Muscle of arm (tissue), 12 donors: Measurements from ENCODE around the gene TMEM134. TPM values are rescaled to one million over a fixed set of nuclear protein-coding genes. Genes with fewer than 3 reads are reported as not detected.

Experiments
- DNase-seq: peaks from one replicate; pipeline ENCODE4 v3.0.0-alpha.2; 2013
- polyA plus RNA-seq, 12 donors: library from polyadenylated mRNA; unstranded; fragments of 120-200 nt; gene quantifications; one replicate each; pipeline ENCODE4 v1.2.1, GENCODE V29; 2013; ENCODE audit not compliant: insufficient read length in 12 of 12

The TMEM134 gene
- polyA plus RNA-seq, 12 donors, result 35.2 to 73.5 (median 46.2) TPM; not detected in 1

DNA sequence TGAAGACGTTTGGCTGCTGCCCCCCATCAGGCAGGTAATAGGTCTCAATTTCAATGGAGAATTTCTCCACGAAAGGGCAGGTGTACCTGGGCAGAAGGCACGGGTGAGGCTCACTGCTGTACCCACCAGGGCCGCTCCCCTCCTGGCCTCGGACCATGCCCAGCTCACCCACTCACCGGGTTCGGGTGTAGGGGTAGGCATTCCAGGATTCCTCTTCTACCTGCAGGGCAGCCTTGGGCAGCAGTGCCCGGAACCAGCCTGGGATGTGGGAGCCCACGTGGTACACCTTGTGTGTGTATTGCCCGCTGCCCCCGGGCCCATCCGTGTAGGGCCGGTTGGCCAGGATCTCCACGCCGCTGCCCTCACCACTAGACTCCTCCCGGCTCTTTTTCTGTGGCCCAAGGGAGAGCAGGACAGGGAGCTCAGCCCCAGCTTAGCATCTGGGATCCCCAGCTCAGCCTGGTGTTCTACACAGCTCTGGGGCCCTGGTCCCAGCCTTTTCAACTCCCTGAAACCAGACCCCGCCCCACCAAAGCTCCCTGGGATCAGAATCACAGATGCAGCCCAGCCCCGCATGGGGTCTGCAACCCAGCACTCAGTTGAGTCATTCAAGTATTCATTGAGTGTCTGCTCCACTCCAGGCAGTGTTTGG is 33.4 kb upstream of the TMEM134 start:
- DNase-seq, result no peak

DNA sequence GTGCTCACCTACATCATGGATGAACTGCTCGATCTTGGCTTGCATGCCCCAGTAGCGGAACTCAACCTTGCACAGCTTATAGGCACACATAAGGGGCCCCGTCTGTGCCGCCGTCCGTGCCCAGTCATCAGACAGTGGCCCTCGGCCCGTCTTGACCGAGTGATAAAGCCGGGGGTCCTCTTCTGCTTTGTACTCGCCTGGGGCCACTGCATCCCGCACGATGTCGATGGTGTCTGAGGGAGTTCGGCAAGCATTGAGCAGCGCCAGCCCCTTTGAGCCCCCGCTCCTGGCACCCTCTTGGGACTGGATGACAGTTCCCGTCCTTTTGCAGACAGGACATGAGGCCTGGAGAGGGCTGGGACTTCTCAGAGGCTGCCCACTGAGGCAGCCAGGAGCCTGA is 32.8 kb upstream of the TMEM134 start:
- DNase-seq, result no peak

DNA sequence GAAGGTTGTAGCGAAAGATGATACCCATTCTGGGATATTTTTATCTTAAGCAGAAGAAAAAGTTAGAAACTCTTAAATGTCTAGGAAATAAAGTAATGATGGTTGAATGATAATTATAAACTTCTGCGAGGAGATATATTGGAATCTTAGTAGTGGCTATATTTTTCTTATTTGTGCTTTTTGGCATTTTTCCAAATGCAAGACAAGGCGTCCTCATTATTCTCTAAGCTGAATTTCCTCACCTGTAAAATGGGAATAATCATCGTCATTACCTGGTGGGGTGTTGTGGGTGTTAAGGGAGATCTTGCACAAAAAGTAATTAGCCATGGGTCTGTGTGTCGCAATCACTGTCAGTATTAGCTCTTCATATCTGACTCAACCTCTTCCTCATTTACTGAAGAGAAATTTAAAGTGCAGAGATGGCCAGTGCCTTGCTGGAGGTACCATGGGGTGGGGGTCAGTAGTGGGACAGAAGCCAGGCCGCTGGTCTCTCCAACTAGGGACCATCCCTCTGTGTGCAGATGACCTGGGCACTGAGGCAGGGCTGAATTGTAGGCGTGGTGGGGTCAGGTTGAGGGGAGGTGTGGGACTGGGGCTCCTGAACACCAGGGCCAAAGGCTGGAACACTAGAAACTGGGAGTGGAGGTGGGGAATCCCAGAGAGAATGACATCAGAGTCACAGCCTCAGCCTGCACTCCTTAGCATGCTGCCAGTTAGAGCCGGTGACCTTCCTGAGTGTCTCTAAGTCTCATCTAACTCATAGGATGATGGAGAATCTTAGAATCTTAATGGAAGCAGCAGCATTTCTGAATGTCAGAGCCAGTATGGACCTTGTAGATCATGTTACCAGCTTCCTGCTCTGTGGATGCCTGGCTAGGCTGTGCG is 32.0 kb upstream of the TMEM134 start:
- no peak for DNase-seq

DNA sequence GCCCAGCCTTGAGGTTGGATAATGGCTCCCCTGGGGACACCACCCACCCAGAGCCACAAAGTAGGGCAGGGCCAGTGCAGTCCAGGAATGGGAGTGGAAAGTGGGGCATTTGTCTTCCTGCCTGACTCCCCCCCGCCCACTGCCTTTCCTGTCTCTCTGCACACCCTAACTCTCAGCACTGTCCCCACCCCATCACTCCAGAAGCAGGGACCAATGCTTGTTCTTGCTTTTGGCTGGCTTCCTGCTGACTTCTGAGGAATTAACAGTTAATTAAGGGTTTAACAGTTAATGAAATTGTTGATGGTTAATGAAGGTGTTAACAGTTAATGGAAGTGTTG is 31.4 kb upstream of the TMEM134 start:
- DNase-seq, result no peak

DNA sequence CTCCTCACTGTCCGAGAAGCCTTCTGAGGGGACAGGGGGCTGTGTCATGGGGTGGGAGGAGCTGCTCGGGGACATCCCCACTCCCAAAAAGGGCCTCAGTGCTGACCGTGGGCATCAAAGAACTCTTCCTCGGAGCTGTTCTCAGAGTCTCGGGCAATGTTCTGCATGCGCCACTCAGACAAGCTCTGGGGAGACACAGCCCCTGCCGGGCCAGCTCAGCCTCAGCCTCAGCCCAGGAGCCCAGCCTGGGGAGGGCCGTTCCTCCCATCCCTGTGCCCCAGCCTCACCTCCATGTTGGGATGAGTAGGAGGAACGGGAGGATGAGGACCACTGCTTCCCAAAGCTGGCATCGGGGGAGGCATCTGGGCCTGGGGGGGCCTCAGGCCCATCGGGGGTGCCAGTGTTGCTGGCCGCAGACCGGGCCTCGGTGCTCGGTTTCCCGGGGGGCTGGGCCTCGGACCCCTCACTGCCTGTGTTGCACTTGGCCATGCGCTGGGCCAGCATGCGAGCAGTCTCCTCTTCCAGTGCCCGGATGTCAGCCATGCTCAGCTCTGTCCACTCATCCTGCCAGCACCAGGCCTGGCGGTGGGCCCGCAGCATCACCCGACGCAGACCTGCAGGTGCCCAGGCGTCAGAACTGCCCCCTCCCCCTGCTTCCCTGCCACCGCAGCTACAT is 30.9 kb upstream of the TMEM134 start:
- DNase-seq, result no peak

DNA sequence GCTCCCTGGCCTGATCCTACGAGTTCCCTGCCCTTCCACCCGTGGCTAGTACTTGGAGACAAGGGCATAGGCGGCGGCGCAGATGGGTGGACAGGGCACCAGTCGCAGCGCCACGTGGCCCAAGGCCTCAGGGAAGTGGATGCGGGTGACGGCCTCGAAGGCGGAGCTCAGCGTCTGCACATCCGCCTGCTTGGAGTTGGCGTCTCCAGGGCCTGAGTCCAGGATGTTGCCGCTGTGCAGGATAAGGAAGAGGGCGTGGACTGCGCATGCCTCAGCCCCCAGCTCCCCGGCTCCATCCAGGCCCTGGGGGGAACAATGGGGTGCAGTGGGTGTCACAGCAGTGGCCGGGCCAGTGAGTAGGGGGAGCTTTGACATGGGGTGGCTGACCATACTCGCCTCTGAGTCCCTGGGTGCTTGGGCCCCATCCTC is 29.5 kb upstream of the TMEM134 start:
- DNase-seq, result no peak

DNA sequence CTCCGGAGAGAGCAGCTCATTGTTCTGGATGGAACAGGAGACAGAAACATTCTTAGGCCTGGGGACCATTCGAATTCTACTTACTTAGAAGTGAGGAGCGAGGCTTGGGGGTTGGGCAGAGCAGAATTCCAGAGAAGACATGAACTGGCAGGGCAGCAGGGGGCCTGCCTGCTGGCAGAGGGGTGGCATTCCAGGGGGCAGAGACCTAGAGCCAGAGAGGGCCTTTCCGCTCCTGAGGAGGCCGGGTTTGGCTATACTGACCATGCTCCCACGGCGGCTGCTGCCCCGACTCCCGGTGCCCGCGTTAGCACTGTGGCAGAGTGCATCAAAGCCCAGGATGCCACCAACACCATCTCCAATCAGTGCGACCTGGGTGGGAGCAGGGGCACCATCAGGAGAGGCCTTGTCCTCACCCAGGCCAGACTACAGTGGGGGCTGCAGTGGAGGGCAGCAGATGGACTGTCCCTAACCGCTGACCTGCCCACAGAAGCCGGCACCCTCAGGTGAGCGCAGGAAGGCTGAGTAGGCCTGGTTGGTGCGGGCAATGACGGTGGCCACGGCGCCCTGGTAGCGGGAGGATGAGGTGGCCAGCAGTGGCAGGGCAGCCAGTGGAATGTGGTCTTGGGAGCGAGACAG is 28.7 kb upstream of the TMEM134 start:
- DNase-seq, result no peak

DNA sequence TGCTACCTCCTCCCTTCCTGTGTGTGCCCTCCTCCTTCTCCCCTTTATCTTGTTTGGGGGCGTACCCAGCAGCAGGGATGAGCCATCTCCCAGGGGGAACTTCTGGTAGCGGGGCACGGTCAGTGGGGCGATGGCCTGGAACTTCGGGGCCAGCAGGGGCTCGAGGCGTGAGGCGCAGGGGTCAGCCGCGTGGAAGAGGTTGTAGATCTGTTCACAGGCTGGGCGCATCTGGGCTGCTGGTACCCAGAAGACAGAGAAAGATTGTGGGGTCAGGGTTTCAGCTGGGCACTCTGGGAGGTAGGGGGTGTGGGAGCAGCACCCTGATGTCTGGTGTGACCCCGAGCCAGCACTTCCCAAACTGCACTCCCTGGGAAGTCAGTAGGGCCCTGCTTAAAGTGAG is 27.1 kb upstream of the TMEM134 start:
- no peak for DNase-seq

DNA sequence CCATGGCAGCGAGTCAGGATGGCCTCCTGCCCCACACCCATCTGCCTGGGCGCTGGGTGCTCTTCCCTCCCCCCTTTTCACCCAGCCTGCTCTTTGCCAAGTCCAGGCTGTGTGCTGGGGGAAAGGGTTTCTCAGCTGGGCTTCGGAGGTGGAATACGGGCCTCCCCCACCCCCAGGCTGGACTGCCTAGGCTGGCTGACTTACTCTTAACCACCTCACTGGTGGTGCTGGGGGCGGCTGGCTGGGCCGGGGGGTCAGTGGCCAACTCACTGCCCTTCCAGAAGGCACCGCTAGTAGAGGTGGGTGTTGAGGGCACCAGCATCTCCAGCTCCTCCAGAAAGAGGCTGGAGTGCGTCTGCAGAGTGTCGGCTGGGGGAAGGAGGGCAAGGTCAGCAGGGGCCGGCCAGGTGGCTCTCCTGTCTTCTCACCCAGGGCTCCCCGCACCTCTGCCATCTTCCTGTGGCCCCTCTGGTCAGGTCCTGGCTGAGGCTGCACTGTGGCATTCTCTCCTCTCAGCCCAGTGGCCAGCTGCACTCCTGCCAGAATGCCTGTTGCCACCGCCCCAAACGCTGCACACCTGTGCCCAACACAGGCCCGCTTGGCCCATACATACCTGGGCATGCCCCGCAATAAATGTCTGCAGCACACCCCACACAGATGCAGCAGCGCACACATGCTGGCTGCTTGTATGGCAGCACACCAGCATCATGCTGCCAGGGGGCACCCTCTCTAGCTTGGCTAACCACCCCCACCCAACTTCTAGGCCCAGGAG is 26.4 kb upstream of the TMEM134 start:
- DNase-seq, result no peak

DNA sequence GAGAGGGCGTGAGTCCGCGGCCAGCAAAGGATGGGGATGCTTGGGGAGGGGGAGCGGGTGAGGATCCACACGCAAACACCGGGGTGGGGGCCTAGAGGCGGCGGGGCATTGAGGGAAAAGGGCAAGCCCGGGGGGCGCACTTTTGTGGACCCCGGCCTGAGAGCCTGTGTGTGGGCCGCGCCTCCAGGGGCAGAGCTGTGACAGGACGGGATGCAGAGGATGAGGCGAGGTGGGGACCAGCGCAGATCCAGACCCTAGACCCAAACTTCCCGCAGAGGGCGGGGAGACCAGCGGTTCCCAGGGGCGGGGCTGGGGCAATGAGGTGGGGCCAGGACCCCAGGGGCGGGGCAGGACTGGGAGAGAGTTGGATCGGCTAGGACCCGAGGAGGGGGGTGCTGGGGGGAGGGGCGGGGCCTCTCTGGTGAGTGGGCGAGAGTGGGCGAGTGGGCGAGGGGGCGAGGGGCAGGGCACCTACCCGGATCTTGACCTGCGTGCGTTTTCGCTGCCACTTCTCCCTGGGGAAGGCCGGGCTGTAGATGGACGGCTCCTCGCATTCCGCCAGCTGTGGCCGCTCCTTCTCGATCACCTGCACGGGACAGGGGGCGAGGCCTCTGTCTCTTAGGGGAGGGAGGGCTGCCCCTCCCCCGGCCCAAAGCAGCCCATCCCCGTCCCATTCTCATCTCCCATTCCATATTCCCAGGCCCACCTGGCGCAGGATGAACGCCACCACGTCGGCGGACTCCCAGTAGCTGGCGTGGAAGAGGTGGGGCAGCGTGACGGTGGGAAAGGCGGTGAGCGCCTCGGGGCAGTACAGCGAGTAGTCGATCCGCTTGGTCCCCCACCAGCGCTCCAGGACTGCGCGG is 25.6 kb upstream of the TMEM134 start:
- DNase-seq, result no peak

DNA sequence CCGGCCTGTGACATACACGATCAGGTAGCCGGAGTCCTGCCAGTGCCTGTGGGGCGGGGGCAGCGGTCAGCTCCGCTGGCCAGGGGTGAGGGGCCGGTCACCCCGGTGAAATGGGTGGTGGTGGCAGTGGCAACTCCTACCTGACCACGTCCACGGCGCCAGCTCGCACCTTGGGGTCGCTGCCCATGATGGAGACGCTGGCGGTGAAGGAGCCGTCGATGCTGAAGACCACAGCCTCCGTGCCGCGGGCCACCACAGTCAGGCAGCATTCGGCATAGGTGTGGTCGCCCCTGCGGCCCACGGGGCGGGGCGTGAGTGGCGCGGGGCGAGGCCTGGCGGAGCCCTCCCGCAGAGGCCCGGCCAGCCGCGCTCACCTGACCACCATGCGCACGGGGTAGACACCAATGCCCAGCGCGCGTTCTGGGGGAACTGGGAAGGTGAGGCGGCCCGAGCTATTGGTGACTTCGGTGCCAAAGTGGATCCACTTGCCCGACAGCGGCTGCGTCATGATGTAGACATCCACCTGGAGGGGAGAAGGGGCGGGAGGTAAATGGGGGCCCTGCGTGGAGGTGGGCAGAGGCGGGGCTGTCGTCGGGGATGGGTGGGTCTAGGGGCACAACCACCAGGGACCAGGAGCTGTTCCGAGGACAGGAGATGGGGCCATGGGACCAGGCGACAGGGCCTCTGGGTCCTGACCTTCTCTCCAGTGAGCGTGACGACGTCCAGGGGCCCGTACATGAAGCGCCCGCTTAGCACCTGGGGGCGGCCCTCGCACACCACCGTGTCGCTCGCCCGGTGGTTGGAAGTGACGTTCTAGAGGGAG is 24.7 kb upstream of the TMEM134 start:
- DNase-seq, result no peak

DNA sequence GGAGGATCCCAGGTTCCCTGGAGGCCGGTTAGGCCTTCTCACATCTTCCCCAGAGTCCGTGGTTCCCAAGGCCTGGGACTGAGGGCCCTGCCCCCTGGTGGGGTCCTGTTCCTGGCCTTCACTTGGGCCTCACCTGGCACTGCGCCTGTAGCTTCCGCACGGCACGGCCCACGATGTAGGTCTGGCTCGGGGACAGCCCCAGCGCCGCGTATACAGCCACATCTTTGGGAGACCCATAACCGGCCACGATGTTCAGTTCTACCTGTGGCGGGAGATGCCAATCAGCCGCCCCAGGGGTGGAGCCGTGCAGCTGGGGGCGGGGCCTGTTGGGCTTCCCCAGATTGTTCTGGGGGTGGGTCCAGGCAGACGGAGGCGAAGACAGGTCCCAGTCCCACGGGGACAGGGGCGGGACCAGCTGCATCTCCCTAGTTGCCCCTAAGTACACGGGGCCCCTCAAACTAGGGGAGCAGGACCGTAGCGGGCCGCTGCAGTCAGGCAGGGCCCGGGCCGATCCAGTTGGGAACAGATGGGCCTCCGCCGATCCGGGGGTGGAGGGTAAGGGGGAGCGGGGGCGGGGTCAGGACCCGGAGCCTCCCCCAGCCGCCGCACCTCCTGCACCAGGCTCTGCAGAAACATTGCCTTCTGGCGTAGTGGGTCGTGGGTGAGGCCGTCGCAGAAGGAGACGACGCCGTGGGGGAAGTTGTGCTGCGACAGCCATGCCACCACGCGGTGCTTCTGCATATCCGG is 23.9 kb upstream of the TMEM134 start:
- no peak for DNase-seq

DNA sequence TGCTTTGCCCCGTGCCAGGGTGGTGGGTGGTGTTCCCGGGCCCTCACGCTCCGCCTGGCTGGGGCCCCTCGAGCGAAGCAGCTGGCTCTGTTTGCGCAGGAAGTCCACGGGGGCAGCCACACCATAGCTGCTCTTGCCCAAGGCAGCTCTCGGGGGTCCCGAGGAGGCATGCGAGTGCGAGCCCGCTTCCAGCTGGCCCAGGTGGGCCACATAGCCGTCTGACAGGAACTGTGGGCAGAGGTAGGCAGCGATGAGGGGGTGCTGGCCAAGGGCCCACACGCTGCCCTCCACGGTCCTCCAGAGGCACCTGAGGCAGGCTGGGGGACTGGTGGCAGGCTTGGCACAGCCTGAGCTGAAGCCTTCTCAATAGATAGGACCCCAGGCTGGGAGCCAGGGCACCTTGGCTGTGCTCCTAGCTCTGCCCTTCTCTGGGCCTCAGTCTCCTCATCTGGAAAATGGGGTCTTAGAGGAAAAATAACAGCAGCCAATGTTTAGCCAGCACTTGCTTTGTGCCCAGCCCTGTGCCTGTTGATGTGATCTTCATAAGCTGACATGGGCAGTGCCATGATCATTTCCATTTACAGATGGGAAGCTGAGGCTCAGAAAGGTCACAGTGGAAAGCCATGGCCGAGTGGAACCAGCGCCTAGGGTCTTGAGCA is 23.1 kb upstream of the TMEM134 start:
- no peak for DNase-seq

DNA sequence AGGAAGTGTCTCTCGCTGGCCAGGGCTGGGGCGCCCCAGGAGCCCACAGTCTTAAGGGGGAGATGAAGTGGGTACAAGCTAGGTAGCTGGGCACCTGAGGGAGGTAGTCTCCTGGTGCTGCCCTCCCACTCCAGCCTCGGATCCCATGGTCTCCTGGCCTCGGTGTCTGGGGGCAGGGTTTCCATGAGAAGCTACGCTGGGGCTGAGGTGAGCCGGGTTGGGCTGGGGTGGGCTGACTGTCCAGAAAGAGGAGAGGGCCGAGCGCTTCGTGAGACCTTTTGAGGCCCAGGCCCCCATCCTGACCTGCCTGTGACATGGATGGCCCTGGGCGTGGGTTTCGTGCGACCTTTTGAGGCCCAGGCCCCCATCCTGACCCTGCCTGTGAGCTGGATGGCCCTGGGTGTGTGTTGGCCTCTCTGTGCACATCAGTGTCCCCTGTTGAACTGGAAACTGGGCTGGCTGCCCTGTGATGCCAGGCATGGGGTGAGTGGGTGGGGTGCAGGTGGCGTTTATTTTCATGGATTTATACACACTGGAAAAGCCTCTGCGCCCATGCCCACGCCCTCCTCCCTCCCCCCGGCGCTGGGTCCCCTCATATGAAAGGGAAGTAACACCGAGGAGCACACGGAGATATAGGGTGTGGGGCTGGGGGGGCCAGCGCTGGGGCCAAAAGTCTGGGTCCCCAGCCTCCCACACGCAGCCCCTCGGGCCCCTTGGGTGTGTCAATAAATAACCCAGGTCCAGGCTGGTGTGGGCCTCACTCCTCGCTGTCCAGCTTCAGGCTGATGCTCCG is 22.4 kb upstream of the TMEM134 start:
- no peak for DNase-seq

DNA sequence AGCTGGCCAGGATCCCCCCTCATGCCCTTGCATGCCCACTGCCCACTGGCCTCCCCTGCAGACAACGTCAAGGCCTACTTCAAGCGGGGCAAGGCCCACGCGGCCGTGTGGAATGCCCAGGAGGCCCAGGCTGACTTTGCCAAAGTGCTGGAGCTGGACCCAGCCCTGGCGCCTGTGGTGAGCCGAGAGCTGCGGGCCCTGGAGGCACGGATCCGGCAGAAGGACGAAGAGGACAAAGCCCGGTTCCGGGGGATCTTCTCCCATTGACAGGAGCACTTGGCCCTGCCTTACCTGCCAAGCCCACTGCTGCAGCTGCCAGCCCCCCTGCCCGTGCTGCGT is 21.6 kb upstream of the TMEM134 start:
- no peak for DNase-seq

DNA sequence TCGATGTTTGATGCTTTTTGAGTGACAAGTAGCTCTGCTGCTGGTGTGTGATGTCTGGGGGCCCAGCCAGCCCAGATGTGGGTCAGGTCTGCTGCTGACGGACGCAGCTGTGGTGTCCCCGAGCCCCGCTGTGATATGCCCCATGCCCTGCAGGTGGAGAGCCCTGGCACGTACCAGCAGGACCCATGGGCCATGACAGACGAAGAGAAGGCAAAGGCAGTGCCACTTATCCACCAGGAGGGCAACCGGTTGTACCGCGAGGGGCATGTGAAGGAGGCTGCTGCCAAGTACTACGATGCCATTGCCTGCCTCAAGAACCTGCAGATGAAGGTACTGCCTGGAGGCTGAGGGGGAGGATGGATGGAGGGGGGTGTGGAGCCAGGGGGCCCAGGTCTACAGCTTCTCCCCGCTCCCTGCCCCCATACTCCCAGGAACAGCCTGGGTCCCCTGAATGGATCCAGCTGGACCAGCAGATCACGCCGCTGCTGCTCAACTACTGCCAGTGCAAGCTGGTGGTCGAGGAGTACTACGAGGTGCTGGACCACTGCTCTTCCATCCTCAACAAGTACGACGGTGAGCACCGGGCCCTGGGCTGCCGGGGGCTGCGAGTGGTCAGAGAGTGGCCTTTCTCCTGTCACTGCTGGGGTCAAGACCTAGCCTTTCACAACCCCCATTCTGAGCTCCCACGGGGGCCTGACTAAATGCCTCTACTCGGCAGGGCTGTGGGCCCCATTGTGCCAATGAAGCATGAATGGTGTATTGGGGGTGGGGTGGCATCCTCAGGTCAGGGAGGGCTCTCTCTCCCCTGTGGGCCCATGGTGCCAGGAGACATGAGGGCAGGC is 21.1 kb upstream of the TMEM134 start:
- no peak for DNase-seq
